Omental fat pad (tissue), 4 donors: ENCODE results near the gene DOK3. TPM values are rescaled to one million over a fixed set of nuclear protein-coding genes. Genes with fewer than 3 reads are reported as not detected.

ENCODE experiments used
- ATAC-seq: fragments of 150-250 bp; one replicate; pipeline ENCODE4 v1.9.1; 2016; ENCODE audit warnings: mild to moderate bottlenecking, moderate library complexity; ENCODE audit not compliant: low FRiP score
- DNase-seq: peaks from one replicate; pipeline ENCODE4 v3.0.0-alpha.2; 2019; ENCODE audit warnings: low spot score
- CTCF ChIP-seq, 3 donors: fragments of 450-650 bp; IDR thresholded peaks; one replicate each; pipeline ENCODE4 v1.5.1; 2016 to 2017; ENCODE audit warnings: antibody characterized with exemption in 3 of 3, mild to moderate bottlenecking in 3 of 3, moderate library complexity in 2 of 3
- total RNA-seq, 4 donors: library from RNA; depleted of rRNA; stranded (reverse); fragments of >200 nt; gene quantifications; one replicate each; pipeline ENCODE4 v1.1.0, GENCODE V29; 2016

DOK3 gene
- total RNA-seq, 4 donors from 2014 or later, result 7.4 to 41.0 (median 16.3) TPM

- no peak for ATAC-seq
- DNase-seq, result no peak
- no peak for TF ChIP-seq CTCF (IDR thresholded peaks at IDR 0.05)
These were observed 27.2 kb downstream of the DOK3 start for GRCh38 chr5:177482359-177482795.

GRCh38 chr5:177479774-177480173 is 29.9 kb downstream of the DOK3 start:
- ATAC-seq (peak; percentile 24), DNase-seq (no peak)
- TF ChIP-seq CTCF (IDR thresholded peaks at IDR 0.05), result no peak

GRCh38 chr5:177478711-177479646 is 30.6 kb downstream of the DOK3 start:
- TF ChIP-seq CTCF (IDR thresholded peaks at IDR 0.05), result no peak
- ATAC-seq (peak; percentile 38), DNase-seq (no peak)

- TF ChIP-seq CTCF (IDR thresholded peaks at IDR 0.05), result no peak
- ATAC-seq (no peak), DNase-seq (no peak)
These were observed 31.7 kb downstream of the DOK3 start for GRCh38 chr5:177477701-177478477.

- no peak for ATAC-seq
- no peak for DNase-seq
- no peak for TF ChIP-seq CTCF (IDR thresholded peaks at IDR 0.05)
These were observed 32.9 kb downstream of the DOK3 start for GRCh38 chr5:177476531-177477233.

GRCh38 chr5:177475563-177476427 is 33.8 kb downstream of the DOK3 start:
- DNase-seq (no peak), ATAC-seq (no peak)
- TF ChIP-seq CTCF (IDR thresholded peaks at IDR 0.05), result no peak
